KBM-7 (cell line): ENCODE data around the gene ARGLU1.
A peak's percentile ranks its signal among the peaks of the same experiment; 100 is the strongest.
"Not testable (repeated sequence)": the region's sequence is repeated elsewhere in the genome, so short reads cannot be mapped to it uniquely, and the experiment has no call there.

Experiments
- DNase-seq: peaks from one replicate; pipeline ENCODE4 v3.0.0-alpha.2; 2015
- in situ Hi-C: fragments of 300-500 bp; cut with MboI; formaldehyde crosslinking; loops from 2 replicates; pipeline ENCODE4 v1.14.3; 2020; ENCODE audit warnings: low sequenced_read_pairs, low pct_unique_long_range_greater_than_20kb, mixed read lengths

ARGLU1 gene, protein sequence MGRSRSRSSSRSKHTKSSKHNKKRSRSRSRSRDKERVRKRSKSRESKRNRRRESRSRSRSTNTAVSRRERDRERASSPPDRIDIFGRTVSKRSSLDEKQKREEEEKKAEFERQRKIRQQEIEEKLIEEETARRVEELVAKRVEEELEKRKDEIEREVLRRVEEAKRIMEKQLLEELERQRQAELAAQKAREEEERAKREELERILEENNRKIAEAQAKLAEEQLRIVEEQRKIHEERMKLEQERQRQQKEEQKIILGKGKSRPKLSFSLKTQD

DNA sequence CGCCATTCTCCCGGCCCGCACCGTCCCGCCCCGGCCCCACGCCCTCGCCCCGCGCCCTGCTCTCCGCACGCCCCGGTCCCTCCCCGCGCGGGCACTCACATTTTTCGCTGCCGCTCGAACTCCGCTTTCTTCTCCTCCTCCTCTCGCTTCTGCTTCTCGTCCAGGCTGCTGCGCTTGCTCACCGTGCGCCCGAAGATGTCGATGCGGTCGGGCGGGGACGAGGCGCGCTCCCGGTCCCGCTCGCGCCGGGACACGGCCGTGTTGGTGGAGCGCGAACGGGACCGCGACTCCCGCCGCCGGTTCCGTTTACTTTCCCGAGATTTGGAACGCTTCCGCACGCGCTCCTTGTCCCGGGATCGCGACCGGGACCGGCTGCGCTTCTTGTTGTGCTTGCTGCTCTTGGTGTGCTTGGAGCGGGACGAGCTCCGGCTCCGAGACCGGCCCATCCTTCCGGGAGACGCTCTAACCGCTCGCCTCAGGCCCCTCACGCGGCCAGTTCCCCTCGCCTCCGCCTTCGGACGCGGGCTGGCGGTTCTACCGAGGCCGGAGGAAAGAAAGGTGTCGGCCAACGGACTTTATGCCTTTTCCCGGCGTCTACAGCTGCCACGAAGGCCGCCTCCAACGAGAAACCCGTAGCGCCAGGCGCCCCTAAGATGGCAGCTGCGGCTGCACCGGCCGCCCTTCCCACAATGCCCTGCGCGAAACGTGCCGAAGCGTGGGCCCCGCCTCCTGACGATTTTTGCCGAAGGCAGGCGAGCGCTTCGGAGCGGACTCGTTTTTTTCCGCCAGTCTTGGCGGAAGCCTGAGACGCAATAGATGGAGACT is at the start of gene ARGLU1:
ARGLU1 (minus strand) TSS at position 664 of the 825 bp plus-strand sequence; CDS start at position 446, 218 bp downstream.
- peak; percentile 94 for DNase-seq
- in situ Hi-C loops = loop anchor here (25.0 kb wide), 1 partner anchor 345 kb away; no protein-coding TSS in a partner anchor

DNA sequence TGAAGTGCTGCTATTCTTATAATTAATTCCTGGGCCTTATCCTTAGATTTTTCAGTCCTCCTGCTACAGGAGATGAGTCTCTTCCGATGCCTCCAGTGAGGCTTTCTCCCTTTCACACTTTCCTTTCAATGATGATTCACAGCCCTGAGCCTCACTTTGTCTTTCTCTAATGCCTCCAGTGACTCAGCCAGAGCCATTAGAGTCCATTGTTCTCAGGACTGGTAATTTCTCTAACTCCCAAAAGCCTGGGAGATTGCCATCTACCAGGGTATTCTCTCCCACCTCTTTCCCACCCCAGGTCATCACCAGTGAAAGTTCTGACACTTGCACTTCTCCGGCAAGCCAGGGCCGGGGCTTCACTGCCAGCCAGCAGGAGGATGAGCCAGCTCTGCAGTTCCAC is 49.6 kb upstream of the ARGLU1 start:
- DNase-seq = no peak
- in situ Hi-C loops = no loop called here

DNA sequence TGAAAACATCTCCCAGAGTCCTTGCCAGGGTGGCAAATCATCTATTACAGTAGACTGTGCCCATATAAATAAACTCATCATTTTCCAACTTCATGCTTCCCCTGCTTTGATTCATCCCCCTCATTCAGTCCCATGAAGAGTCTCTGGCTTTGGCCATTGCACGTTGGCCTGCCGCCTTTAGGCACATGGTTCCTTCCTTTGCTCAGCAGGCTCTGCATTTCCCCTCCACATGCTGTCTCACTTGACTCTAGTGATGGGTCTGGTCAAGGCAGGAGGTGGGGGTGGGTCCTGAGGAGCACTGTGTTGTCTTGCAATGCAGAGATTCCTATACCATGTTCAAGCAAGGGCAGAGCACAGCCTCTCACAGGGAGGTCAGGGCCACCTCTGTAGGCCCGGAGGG is 48.8 kb upstream of the ARGLU1 start:
- in situ Hi-C loops = no loop called here
- no peak for DNase-seq

DNA sequence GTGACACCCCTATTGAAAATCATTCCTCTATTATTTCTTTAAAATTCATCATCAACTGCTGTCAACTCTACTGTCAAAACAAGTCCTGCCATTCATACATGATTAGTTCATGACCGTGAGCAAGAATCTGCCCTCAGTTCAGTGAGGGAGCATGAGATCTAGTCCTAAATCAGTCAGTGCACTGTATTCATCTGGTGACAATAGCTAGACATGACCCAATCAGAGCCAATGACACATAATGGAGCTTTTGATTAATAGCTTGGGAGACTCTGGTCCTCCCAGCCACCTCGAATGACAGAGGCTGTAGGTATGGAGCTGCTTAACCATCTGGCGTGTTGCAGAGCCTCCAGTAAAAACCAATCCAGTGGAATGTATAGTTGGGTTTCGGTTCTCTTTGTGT is 46.9 kb upstream of the ARGLU1 start:
- in situ Hi-C loops = no loop called here

DNA sequence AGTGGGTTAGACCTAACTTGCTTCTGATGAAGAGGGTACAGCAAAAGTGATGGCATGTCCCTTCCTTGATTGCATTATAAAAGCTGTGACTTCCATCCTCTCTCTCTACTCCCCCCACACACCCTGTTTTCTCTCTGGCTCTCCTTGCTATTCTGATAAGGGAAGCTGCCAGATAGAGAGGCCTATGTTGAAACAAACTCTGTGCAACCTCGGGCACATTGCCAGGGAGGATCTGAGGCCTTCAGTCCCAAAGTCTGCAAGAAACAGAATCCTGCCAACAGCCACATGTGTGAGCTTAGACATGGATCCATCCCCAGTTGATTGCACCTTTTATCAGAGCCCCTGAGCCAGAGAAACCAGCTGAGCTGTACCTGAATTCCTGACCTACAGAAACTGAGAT is 44.8 kb upstream of the ARGLU1 start:
- DNase-seq = peak; percentile 39
- in situ Hi-C loops = no loop called here

More for the DNA sequence above, 46.9 kb upstream of the ARGLU1 start:
- DNase-seq = no peak

DNA sequence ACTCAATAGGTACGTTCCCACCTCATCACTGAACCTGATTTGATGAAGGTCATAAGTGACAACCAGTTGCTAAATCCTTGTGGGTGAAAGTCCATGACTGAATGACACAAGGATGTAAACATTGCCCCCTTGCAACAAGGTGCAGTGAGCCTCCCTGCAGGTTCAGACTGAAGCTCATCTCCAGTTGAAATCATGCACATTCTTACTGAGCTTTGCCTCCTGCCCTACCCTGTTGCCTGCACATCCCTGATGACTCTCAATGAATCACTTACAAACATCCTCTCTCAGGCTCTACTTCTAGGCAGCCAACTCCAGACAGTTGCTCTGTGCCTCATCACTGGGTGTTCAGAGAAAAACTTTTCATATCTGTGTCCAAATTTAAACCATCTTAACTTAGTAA is 42.5 kb upstream of the ARGLU1 start:
- in situ Hi-C loops = no loop called here
- DNase-seq = no peak

DNA sequence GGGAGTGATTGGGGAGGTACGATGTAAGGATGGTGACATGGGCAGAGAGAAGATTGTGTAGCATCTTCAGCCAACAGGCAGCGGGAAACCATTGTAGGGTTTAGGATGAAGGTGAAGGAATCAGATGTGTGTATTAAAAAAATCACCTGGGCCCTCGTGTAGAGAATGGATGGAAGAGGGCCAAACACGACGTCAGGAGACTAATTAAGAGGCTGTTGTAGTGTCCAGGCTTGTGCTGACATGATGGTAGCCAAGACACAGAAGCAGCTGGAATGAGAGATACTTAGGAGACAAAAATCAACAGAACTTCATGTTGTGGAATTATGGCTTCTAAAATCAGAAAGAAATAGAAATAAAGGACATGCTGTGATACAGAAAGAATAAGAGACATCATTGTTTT is 41.2 kb upstream of the ARGLU1 start:
- in situ Hi-C loops = no loop called here
- DNase-seq = no peak

DNA sequence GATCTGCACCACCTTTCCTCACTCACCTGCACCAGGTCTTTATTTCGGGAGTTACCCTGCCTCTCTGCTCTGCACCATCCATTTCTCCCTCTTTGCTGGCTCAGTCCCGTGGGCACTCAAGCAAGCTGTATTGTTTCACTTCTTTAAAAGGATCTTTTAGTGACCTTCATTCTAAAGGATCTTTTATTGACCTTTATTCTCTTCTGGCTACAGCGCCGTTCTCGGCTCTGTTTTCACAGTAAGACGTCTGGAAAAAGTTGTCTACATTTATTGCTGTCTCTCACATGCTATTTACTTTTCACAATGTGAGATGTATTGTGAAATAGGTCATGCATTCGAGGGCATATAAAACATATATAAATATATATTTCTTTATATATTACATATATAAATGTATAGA is 35.6 kb upstream of the ARGLU1 start:
- no peak for DNase-seq
- in situ Hi-C loops = no loop called here

DNA sequence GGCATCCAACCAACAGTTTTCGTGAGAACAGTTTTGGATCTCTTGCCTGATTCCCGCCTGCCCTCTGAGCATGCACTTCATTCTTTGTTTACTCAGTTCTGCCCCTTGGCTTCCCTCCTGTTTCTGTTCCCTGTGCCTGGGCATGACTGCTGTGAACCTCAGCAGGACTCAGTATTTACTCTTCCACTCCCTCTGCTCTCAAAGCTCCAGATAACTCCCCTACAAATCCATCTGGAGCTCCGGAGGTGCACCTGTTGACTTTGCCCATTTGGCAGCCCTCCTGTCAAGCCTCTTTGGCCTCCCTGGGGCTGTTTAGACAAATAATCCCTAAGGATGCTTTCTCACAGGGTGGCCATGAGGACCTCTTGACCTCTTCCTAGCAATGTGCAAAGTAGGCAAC is 34.2 kb upstream of the ARGLU1 start:
- DNase-seq = no peak
- in situ Hi-C loops = no loop called here

DNA sequence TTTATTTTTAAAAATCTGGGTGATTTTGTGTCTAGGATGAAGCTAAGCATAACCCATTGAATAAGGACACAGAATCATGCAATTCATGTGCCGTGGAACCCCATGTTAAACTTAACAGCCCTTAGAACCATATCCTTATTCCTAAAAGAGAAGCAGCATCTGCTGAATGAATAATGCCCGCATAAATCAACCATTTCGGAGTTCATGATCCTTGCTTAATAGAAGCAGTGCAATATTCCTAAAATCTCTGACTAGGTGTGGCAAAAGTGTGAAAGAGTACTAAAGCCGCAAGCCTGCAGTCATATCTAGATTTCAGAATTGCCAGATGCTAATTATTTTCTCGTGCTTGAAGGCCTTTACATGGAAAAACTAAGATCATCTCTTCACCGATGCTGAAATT is 33.6 kb upstream of the ARGLU1 start:
- in situ Hi-C loops = no loop called here
- no peak for DNase-seq

DNA sequence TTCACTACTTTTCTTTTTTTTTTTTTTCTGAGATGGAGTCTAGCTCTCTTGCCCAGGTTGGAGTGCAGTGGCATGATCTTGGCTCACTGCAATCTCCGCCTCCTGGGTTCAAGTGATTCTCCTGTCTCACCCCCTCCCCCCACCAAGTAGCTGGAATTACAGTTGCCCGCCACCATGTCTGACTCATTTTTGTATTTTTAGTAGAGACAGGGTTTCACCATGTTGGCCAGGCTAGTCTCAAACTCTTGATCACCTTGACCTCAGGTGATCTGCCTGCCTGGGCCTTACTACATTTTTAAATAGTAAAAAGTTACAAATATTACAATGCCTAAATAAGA is 32.8 kb upstream of the ARGLU1 start:
- DNase-seq, in situ Hi-C loops: not testable (repeated sequence)

DNA sequence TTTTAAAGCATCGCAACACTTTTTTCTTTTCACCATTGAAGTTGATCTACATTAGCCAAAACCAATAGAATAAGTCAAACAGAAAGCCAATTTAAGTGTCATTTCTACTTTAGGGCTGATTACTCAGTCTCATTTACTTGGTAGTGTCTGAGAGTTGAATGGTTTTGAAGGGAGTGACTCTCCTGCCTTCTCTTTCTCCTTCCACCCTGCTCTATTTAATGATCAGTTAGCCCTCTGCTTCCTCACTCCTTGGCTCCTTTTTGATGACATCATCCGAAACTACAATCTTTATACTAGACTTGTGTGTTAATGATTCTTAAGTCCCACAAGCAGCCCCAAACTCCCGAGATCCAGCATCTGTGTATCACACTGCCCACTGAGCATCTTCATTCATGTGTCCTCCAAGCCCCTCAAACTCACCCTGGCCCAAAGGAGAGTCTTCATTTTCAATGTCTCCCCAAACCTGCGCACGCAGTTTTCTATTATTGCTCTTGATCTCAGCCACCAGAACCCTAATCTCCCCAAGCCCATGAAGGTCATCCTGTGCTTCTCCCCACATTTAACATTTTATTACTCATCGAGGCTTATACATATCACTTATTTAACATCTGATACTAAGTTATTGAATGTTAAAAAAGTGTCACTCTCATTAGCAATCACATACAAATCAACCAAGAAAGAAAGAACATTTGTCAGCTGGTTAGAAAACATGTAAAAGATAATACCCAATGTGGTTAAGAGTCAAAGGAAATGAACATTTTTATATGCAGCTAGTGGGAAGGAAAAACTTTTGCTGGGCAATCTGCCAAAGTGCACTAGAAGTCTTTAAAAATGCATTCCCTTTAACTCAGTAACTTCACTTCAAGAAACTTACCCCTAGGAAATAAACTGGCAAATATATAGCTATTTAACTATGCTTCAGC is 32.2 kb upstream of the ARGLU1 start:
- DNase-seq = peak; percentile 58
- in situ Hi-C loops = no loop called here

DNA sequence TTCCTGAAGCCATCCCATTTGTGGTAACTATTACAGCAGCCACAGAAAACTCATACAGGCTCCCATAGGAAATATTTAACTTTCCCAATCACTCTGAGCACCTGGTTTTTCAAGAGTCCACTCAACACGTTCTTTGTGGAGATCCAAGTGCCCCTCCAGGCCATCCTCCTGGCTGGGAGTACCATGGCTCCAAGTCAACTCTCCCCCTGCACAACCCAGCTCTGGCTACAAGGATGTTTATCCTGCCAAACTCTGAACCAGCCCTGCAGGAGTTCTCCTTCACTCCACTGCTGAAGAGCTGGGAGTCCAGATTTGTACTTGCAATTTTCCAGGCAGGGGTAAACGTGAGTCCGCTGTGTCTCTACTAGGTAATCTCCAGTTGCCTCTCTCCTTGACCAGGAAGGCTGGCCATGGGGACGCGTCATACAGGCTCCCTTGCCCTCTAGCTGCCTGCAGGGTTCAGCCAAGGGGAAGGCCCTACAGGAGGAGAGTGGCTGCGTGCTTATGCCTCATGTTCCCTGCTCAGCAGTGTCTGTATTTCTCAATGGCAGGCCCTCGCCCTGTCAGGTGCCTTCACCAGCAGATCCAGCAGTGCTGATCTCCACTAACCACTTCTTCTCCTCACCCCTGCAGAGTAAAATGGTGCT is 29.9 kb upstream of the ARGLU1 start:
- in situ Hi-C loops = no loop called here
- no peak for DNase-seq

DNA sequence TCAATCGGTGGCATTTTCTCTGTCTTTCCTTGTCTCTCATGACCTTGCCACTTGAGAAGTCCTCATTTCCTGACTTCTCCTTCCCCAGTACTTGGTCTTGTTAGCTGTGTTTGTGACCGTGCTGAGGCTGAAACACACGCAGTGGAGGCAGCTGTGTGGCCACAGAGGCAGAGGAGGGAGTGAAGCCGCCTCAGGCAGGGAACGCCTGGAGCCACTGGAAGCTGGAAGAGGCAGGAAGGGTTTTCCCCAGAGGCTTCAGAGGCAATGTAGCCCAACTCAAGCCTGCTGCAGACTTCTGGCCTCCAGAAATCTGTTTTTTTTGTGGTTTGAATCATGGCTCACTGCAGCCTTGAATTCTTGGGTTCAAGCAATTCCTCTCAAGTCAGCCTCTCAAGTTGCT is 29.2 kb upstream of the ARGLU1 start:
- in situ Hi-C loops = no loop called here
- DNase-seq = no peak

DNA sequence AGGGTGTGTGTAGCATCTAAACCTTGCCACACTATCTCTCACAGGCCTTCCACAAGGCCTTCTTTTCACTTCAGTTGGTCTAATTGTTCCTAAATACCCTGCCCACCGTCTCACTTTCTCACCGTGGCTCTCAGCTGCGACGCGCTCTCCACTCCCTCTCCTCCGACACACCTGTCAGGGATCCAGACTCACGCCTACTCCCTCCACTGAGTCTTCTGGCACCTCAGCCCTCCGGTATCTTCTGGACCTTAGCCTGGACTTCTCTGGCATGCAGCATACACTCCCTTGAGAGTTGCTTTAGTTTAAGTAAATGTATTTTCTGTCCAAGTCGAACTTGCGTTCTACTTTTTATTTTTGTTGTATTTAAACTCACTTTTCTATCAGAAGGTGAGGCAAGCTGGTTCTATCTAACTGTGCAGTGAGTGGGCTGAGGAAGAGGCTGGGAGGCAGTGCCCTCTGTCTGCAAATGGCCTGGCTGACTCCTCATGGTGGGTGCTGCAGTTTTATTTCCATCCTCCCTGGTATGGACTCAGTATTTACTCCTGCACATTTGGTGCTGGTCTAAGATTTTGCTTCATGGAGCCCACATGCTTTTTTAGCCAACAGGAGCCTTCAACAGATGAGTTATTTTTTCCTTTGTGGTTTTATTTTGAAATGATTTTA is 28.5 kb upstream of the ARGLU1 start:
- in situ Hi-C loops = no loop called here
- DNase-seq = no peak

DNA sequence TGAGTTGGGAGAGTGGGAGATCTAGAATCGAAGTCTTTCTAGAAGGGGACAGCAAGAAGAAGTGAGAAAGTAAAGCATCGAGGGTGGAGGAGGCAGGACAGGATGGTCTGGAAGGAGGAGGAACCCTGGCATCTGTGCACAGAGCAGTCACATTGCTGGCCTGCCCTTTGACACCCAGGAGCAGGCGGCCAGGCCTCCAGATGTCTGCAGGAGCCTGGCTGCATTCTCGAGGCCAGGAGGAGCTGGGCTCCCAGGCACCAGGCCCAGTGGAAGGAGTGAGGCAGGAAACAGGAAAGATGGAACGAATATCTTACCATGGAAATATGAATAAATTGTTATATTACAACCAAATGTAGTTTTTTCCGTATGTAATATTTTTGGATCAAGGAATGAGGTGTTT is 27.7 kb upstream of the ARGLU1 start:
- no peak for DNase-seq
- in situ Hi-C loops = no loop called here

DNA sequence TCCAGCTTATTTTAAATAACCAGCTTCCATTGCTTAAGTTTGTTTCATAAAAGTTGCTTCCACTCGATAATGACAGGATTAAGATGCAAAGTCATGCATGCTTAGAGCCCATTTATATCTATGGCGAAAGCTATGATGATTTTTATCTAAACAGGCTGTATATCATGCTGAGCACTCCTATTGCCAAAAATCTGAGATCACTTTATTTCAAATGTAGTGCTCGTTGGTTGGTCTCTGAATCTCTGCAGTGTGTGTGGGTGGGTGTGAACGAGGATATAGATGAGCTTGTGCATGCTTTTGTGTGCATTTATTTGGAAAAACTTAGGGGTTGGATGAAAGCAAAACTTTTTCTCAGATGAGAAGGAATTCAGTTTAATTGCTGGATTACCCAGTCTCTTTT is 27.0 kb upstream of the ARGLU1 start:
- in situ Hi-C loops = no loop called here
- no peak for DNase-seq

DNA sequence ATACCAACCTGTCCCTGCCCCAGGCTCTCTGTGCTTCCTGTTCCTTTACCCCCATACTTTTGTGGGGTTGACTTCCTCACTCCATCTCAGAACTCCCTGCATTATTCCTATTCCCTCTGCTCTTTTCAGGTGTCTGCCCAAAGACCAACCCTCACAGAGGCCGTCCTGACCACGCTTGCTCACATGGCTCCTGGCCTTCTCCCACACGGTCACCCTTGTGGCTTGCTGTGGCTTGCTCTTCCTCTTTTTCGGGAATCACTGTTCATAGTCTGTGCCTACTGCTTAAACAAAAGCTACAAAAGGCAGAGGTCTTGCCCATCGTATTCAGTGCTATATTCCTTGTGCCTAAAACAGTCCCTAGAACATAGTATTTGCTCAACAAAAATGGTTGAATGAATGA is 25.2 kb upstream of the ARGLU1 start:
- in situ Hi-C loops = no loop called here
- DNase-seq = peak; percentile 56

DNA sequence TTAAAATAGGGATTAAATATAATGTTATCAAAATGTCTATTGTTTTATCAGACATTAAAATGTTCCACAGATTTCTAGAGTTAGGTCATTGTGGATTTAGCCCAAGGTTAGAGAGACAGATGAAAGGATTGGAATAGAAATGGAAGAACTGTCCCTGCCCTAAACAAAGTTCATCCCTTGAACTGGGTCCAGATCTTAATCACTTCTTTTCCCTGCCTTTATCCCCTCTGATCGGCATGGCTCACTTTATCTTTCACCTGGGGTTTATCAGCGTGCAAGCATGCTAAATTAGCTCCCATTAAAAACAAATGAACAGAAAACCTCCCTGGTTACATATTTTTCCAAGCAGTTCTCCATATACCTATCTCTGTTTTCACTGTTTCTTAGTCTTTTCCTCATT is 23.4 kb upstream of the ARGLU1 start:
- DNase-seq = no peak
- in situ Hi-C loops = no loop called here
